ENCODE data around the gene AATK.

The AATK gene

DNA sequence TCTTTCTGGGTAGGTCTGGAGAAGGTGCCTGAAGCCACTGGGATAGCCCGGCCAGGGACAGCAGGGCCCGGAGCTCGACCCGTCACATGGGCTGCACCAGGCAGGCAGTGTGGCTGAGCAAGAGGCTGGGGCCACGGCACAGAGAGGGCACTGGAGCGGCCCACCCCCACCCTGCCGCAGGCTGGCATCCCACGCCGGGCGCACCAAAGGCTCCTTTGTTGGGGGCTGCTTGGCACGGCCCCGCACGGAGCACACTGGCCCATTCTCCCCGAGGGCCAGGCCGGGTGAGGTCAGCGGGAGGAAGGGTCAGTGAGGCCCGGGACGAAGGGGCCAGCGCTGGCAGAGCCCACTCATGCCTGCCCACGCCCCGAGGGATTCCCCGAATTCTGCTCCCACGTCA lies 37.2 kb downstream of the AATK start:
- no peak for FAIRE-seq

DNA sequence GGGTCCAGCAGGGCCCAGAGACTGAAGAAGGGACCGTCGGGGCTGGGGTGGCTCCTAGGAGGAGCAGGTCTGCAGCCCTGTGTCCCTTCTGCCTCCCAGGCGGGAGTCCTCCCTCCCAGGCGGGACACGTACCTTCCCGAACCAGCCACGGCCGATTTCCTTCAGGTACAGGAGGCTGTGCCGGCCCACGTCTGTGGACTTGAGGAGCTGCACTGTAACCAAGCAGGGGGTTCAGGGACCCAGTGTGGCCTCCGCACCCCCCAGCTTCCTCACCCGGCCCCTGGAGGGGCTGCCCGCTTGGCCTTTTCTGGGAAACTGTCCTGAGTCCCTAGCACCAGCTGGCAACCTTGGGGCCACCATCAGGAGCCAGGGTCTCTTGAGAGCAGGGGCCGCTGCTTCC lies 37.7 kb downstream of the AATK start:
- FAIRE-seq: no peak
- DNase-seq (ENCODE audit: low spot score): no peak

More for the DNA sequence above, 37.2 kb downstream of the AATK start:
- no peak for DNase-seq (ENCODE audit: low spot score)

DNA sequence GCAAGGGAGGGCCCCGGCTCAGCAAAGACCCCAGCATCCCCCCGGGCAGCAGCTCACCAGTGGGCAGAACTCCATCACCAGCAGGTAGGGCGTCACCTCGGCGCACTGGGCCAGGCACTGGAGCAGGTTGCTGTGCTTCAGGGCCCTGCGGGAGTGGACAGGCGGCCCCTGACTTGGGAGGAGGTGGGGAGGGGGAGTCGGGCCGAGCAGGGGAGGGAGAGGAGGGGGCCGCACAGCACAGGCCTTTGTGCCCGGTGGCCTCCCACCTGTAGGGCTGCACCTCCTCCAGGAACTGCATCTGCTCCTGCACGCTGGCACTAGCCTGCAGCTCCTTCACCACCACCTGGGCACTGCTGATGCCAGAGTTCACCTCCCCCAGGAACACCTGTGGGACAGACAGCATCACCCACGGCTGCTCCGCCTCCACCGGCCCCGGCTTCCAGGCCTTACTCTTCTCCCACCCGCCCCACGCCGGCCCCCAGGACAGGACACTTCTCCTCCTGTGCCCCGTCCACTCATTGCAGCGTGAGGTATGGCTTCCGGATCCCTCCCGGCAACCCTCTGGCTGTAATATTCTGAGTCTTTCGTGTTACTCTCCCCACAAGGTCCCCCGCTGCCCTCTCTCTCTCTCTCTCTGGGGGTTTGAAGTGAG lies 38.4 kb downstream of the AATK start:
- FAIRE-seq (no peak), DNase-seq (ENCODE audit: low spot score) (no peak)

DNA sequence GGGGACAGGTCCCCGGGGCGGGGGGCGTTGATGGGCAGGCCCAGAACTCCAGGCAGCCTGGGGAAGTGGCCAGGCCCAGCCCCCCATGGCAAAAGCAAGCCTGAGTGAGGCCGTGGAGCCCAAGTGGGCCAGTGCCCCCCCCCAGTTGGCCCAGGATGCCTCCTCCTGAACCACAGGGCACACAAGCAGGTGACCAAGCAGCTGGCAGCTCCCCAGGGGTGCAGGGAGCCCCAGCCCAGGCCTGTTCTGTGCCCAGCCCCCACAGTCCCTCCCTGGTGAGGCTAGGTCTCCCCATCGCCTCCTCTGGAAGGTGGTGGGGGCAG lies 38.9 kb downstream of the AATK start:
- FAIRE-seq (no peak), DNase-seq (ENCODE audit: low spot score) (no peak)

DNA sequence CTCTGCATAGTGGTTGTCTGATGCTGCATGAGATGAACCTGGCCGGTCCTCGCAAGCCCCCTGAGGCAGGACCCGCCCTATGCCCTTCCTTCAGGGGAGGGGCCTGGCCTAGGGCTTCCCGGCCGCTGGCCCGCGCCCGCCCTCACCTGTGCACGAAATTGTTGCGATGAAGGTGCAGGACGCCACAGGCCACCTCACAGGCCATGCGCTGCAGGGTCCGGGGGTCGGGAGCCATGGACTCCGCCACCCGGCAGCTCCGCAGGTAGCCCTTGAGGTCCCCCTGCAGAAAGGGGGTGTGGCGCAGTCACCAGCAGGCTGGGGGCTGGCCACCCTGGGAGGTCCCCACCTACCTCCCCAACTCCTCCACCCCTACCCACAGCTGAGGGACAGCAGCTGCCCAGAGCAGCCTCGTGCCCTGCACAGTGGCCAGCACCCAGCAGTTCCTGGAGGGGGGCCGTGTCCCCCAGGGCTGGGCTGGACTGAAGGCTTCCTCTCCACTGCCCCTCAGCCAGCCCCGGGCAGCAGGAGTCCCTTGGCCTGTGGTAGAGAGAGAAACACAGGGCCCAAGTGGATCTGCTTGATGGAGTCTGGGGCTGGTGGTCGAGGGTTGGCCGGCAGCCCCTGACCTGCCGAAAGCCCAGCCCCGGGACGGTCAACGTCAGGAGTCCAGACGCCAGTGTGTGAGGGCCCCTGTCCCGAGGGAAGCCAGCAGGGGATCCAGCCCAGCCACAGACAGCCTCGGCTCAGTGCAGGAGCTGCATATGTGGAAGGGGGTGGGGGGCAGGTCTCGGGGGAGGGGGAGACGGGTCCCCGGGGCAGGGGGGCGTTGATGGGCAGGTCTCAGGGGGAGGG lies 39.5 kb downstream of the AATK start:
- no peak for DNase-seq (ENCODE audit: low spot score)
- FAIRE-seq: no peak

DNA sequence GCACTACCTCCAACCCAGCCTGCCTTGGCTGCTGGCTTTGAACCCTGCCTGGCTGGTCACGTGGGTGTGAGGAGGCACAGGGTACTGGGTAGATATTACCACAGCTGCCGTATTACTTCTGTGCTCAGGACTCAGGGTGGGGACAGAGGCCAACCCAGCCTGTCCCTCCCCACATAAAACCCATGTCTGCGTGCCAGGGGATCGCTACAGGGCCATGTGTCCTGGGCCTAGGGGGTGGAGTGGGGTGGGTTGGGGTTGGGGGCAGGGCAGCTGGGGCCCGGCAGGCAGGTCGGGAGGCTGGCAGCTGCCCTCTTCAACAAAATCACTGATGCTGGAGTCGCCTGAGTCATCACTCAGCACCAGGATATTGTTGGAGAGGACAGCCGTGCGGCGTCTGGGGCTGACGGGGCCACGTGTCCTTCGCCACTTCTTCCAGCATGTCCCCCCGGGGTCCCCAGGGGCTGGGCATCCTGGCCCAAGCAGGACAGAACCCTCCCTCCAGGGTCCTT lies 40.4 kb downstream of the AATK start:
- peak; percentile 22 for DNase-seq (ENCODE audit: low spot score)
- FAIRE-seq: no peak

DNA sequence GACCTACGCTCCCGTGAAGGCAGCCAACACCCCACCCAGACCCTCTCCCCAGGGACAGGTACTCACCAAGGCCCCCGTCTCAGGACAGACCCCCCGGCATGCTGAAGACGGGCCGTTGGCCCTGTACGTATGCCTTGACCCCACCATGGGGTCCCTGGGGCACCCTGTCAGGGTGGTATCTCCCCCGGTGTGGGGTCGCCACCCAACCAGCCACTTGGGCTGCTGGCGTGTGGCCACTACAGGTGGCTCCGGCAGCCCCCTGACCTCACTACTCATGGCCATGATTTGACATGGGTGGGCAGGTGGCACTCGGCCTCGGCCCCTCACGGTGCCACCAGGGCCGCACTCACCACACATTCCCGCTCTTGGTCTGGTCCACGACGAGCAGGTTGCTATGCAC lies 41.6 kb downstream of the AATK start:
- FAIRE-seq (no peak), DNase-seq (ENCODE audit: low spot score) (no peak)

DNA sequence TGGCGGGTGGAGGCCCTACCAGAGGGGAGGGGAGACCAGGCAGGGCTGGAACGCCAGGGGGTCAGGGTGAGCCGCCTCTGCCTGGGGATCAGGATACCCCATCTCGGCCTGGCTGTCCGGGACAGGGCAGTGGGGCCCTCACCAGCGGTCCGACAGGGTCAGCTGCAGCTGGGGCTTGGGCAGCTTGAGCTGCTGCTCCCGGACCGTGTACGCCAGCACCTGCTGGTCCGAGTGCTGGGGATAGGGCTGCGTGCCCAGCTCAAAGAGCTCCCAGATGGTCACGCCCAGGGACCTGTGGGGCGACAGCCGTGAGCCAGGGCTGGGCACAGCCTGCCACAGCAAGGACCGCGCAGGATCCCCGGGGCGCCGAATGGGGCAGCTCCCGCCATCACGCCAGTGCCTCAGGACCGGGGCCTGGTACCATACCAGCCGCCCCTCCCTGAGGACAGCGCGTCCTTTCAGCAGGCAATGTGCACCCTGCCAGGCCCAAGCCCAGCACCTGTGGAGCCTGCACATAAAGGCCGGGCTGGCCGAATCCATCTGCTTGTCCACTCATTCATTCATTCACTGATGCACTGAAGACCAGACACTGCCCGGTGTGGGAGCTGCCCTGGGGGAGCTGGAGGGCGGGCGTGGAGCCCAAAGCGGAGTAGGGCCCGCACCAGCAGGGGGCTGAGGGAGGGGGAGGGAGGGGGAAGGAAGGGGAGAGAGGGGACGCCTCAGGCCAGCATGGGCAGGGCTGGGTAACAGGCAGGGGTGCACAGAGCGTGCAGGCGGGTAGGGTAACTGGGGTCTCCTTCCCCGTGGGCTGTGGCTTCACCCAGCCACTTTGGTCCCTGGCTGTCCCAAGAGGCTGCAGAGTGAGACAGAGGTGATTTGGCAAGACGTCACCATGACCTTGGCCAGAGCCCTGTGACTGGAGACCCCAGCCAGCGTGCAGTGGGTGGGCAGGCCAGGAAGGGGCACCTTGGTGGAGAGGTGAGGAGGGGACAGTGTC lies 42.7 kb downstream of the AATK start:
- DNase-seq (ENCODE audit: low spot score) (no peak), FAIRE-seq (no peak)

DNA sequence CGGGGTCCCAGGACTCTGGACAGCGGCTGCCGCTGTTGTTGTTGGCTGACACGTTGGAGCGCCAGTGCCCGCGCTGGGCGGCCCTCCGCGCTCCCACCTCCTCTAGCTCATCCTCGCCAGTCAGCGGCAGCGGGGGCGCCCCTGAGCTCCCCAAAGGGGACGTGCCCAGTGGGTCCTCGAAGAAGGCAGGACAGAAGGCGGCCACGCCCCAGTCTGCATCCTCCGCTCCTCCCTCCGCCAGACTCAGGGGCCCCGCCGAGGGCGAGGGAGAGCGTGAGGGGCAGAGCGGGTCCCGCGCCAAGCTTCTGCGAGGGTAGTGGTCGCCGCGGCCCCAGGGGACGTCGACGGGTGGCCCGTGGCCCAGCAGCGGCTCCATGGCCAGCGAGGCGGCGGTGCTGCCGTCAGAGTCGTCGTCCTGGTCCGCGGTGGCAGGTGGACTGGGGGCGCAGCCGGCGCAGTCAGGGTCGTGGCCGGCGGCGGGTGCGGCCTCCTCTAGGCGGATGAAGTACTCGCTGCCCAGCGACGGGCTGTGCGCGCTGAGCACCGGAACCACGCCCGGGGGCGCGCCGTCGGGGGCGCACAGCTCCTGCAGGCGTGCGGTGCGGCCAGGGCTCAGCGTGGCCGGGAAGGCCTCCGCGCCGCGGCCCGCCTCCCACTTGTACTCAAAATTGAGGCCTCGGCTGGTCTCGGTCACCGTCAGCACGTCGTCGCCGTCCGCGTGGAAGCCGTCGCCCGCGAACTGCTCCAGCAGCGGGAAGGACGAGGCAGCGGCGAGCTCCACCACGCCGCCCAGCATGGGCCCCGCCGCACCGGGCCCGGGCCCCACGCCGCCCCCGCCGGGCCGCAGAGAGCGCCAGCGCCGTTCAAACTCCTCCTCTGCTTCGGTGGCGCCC lies 43.9 kb downstream of the AATK start:
- DNase-seq (ENCODE audit: low spot score) (no peak), FAIRE-seq (no peak)

DNA sequence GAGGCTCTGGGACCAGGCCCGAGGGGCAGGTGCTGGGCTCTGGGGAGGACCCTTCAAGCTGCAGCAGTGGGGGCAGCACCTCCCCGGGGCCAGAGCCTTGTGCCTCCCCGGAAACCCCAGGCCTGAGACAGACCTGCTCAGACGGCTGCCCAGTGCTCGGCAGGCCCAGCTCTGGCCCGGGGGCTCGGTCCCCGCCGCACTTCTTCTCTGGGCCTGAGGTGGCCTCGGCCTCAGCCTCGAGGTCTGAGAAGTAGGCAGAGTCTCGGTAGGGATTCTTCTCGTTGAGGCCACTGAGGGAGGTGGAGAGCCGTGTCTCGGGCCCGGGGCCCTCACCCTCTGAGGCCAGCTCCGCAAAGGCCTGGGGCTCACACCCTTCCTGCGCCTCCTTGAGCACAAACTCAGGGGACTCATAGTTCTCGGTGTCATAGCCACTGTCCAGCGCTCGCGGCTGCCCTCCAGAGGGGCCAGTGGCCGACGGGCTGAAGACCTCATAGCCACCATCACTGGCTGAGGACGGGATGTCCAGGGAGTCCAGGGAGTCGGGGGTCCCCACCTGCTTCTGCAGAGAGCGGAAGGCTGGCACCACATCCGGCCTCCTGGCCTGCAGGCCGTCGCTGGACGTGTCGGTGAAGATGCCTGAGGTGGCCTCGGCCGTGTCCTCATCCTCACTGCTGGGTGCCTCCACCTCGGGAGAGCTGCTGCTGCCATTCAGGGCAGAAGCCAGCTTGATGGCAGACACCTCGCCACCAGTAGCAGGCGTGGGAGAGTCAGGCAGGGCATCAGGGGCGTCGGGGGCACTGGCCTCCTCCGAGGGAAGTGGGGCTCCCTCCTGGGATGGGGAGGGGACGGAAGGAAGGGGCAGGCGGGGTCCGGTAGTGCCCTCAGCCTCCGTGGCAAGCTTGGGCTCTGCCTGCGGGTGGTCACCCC lies 45.1 kb downstream of the AATK start:
- no peak for FAIRE-seq
- DNase-seq (ENCODE audit: low spot score): no peak

DNA sequence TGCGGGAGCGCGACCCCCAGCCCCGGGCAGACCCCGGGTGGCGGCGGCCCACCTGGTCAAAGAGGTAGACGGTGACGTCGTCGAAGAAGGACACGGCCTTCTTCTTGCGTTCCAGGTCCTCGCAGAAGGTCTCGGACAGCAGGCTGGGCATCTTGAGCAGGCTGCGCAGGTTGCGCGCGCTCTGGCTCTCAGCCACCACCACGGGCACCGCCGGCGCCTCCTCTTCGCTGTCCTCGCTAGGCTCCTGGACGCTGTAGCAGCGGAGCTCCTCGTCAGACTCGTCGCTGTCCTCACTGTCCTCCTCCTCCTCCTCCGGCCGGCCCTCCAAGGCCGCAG lies 45.9 kb downstream of the AATK start:
- no peak for FAIRE-seq
- DNase-seq (ENCODE audit: low spot score): no peak

DNA sequence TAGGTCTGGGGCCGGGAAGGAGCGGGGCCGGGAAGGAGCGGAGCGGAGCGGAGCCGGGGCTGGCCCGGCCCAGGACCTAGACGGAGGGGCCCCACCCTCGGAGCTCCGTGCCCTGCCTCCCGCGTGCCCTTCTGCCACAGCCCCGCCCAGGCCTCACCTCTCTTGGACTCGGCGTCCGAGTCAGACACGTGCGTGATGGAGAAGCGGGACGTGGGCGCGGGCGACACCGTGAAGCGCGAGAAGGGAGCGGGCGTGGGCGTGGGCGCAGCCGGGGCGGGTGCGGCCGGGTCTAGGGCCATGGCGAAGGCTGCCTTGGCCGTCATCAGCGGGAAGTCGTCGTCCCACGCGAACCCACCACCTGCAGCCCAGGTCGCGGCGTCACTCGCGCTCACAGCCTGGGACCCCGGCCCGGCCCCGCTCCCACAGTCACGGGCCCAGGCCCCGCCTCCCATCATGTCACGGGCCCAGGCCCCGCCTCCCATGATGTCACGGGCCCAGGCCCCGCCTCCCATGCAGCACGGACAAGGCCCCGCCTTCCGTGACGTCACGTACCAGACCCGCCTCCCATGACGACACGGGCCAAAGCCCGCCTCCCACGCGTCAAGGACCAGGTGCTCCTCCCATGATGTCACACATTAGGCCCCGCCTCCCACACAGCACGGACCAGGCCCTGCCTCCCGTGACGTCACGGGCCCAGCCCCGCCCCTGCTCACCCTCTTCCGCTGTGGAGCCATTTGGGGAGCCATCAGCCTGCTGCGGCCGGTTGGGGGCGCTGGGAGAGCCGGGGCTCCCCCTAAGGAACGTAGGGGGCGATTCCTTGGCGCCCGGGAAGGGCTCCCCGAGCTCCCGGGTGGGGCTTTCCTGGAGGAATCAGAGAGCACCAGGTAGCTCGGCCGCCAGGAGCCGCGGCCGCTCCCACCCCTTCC lies 46.5 kb downstream of the AATK start:
- FAIRE-seq (no peak), DNase-seq (ENCODE audit: low spot score) (peak; percentile 34)

DNA sequence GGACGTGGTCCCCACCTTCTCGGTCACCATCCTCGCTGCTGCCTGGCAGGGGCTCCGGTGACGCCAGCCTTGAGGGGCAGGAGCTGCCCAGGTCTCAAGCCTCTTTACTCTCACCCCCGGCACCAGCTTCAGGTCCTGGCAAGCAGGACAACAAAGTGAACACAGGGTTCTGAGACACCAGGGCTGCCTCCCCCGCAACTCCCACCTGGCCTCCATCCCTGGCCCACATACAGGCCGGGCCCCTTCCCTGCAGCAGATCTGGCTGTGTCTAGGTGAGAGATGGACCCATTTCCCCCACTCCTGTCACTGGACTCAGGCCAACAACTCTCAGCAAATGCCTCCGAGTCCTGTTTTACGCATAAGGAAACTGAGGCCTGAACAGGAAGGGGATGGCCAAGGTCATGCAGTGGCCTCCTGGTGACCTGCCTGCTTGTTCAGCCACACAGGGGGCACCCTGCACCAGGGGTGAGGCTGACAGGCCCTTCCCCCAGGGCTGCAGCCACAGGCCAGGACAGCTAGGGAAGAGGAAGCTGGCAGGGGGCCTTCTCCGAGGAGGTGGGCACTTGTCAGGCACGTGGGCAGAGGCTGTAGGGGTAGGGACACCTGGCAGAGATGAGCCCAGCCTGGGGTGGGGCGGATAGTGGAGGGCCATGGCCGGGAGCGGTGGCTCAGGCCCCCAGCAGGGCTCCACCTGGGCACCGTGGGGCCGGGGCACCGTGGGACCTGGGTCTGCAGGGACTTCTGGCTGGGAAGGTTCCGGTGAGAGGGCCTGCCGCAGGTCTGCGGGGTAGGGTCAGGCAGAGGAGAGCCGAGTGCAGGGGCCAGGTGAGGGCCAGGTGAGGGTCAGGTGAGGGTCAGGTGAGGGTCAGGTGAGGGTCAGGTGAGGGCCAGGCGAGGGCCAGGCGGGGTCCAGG lies 47.5 kb downstream of the AATK start:
- FAIRE-seq (no peak), DNase-seq (ENCODE audit: low spot score) (no peak)

DNA sequence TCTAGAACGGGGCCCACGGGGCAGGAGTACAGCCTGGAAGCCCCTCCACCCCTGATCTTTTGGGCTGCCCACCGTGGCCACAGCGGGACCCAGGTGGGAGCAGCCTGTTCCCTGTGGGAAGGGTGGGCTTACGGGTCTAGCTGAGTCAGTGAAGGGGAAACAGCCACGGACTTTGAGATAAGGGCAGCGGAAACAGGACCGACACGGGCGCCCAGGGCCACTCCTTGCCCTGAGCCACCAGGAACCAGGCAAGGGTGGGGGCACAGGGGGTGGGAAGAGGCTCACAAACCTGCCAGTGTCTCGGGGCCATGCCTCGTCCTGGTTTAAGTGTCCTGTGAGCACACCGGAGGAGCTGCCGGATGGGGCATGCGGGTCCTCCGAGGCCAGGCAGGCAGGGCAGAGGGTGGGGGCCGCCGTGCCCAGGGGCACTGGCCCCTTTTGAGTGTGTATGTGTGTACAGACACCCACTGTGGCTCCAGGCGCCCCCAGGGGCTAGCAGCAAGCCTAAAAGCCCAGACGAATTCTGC lies 48.3 kb downstream of the AATK start:
- DNase-seq (ENCODE audit: low spot score) (no peak), FAIRE-seq (no peak)

DNA sequence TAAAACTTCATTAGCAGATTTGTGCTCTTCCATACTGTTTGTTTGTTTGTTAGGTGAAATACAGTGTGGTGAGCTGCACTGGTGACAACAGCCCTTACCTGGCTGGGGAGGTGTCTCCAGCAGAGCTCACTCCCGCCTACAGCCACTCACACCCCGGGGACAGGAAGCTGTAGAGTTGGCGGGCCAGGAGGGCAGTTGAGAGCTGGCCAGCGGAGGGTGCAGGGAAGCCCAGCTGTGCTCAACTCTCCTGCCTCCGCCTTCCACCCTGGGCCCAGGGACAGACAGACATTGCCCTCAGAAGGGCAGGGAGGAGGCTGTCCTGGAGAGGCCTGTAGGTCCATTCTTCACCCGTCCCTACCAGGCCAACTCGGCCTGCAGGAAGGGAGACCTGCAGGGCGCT lies 49.3 kb downstream of the AATK start:
- FAIRE-seq (no peak), DNase-seq (ENCODE audit: low spot score) (no peak)

DNA sequence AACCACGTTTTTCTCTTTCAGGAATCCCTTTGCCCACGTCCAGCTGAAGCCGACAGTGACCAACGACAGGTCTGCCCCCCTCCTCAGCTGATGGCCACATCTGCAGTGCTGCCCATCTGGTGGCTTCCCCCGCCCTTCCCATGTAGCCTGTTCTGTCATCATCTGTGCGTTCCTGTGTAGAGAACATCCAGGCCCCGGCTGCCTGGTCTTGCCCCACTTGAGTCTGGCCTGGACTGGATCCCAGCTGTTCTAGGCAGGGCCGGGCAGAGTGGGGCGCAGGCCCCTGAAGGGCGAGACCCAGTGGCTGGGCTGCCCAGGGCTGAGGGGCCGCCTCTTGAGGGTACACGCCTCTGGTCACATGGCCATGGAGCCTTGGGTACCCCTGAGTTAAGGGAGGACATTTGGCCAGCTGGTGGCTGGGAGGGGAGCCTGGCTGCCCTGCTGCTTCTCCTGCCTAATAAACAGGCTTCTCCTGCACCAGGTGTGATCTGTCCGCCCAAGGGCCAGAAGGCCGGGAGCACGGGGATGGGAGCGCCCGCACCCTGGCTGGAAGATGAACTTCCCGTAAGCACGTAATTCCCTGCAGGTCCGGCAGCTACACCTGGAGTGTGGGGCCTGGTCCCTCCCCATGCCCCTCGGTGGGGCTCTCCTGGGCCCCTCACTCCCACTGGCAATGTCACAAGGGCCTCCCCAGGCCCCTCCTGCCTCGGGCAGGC lies 50.1 kb downstream of the AATK start:
- DNase-seq (ENCODE audit: low spot score): no peak
- no peak for FAIRE-seq

DNA sequence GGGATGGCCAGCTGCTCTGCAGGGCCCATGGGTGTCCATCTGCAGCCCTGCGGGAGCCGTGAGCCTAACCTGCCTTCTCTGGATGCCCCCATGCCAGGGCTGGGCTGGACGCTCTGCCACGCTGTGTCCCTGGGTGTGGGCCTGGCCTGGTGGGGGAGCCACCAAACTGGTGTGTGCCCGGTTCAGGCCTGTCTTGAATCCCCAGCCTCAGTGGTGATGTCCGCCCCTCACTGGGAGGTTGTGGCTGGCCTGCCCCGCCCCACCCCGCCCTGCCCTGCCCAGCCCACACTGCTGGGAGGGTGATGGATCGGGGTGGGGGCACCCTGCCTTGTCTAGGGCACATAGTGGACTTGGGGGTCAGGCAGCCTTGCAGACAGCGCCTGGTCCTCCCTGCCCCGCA lies 50.8 kb downstream of the AATK start:
- no peak for DNase-seq (ENCODE audit: low spot score)
- FAIRE-seq: no peak

Data from RCC 7860 (cell line).